Activated T-helper 9 cell treated with anti-CD3 and anti-CD28 coated beads, Interleukin-2, amount 50 U/mL, for 16 hours (primary cell): ENCODE measurements around the gene FANCM.
A peak's percentile ranks its signal among the peaks of the same experiment; 100 is the strongest.
"Not testable (repeated sequence)": the region's sequence is repeated elsewhere in the genome, so short reads cannot be mapped to it uniquely, and the experiment has no call there.

Experiments used
- DNase-seq: peaks from one replicate; pipeline ENCODE4 v3.0.0-alpha.2; 2020; ENCODE audit warnings: low read depth

Gene FANCM

GRCh38 chr14:45135659-45136395, at the start of gene FANCM:
TSS of gene FANCM (plus strand) at chr14:45135930. CDS start at chr14:45136032, 102 bp downstream.
- DNase-seq = peak; percentile 70

DNA sequence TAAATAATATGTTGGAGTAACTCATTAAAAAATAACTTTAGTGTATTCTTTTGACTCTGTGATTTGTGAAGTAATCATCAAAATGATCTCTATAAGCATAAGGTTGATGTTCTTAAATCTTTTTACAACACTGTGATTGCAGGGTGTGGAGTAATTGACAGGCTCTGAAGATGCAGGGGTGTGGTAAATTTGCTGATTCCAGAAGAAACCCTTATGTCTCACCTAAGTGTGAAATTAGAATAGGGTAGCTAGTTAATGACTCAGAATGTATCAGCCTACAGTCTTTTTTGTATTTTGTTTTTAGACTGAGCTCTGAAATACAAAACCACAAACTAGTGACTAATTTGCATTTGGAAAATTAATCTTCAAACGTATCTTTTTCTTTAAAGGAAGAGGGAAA, 45.9 kb upstream of the FANCM start:
- DNase-seq = no peak

DNA sequence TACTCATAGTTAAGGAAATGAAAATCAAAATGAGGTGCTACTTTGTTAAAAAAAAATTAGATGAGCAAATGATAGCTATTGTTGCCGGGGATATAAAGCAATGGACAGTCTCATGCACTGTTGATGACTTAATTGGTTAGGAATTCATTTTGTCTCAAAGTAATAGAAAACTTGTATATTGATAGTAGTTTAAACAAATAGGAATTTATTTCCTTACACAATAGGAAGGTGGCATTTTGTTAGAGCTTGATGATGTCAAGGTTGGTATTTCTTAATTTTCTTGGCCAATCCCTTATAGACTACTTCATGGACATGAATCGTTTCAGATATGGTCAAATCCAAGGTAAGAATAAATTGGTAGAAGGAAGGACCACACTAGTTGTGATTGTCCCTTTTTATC, 44.0 kb upstream of the FANCM start:
- no peak for DNase-seq

DNA sequence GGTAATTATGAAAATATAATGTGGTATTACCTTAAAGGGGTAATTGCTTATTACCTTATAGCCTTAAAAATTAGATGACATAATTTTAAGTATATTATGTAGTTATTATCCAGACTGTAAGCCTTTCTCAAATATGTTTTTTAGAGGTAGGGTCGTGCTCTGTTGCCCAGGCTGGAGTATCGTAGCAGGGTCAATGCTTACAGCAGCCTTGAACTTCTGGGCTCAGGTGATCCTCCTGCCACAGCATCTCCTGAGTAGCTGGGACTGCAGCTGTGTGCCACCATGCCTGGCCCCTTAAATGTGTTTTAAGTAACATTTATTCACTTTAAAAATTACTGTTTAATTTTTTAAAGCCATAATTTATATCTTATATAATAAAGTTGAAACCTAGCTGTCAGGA, 41.5 kb upstream of the FANCM start:
- no peak for DNase-seq

- DNase-seq = no peak
These were observed 40.6 kb upstream of the FANCM start for GRCh38 chr14:45095143-45095542.

GRCh38 chr14:45096218-45096617, 39.5 kb upstream of the FANCM start:
- DNase-seq = no peak

GRCh38 chr14:45103806-45104205, 31.9 kb upstream of the FANCM start:
- DNase-seq = no peak

GRCh38 chr14:45104561-45104960, 31.2 kb upstream of the FANCM start:
- no peak for DNase-seq

- DNase-seq = no peak
These were observed 22.6 kb upstream of the FANCM start for GRCh38 chr14:45112896-45113781.

GRCh38 chr14:45114327-45114726, 21.4 kb upstream of the FANCM start:
- no peak for DNase-seq

DNA sequence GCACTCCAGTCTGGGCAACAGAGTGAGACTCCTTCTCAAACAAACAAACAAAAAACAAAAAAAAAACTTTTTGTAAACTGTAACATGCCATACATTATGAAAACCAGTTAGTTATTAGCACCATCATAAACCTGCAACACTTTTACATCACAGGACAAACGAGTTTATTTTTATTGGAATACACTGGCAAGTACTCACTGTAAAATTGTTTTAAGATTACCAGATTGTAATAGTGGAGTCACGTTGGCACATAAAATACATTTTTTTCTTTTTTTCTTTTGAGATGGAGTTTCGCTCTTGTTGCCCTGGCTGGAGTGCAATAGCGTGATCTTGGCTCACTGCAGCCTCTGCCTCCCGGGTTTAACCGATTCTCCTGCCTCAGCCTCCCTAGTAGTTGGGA, 17.1 kb upstream of the FANCM start:
- no peak for DNase-seq

- DNase-seq = no peak
These were observed 15.6 kb upstream of the FANCM start for GRCh38 chr14:45120096-45120495.

GRCh38 chr14:45123271-45123670, 12.5 kb upstream of the FANCM start:
- DNase-seq = no peak

DNA sequence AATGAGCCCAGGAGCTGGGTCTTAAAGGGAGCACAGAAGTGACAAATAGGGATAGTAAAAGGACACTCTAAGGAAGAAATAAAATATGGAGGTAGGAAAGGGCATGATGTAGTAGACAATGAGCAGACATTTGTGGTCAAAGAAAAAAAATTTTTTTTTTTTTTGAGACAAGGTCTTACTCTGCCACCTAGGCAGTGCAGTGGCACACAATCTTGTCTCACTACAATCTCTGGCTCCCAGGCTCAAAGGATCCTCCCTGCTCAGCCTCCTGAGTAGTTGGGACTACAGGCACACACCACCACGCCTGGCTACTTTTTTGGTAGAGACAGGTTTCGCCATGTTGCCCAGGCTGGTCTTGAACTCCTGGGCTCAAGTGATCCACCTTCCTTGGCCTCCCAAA, 10.0 kb upstream of the FANCM start:
- no peak for DNase-seq

- DNase-seq = no peak
These were observed 6.6 kb upstream of the FANCM start for GRCh38 chr14:45128963-45129629.

GRCh38 chr14:45133683-45134050, 2.1 kb upstream of the FANCM start:
- no peak for DNase-seq

- peak; percentile 92 for DNase-seq
These were observed 1.4 kb upstream of the FANCM start, which contains the start of gene FKBP3 for GRCh38 chr14:45134051-45134958. TSS of gene FKBP3 (minus strand) at chr14:45134481. CDS start at chr14:45134456, 25 bp downstream.

DNA sequence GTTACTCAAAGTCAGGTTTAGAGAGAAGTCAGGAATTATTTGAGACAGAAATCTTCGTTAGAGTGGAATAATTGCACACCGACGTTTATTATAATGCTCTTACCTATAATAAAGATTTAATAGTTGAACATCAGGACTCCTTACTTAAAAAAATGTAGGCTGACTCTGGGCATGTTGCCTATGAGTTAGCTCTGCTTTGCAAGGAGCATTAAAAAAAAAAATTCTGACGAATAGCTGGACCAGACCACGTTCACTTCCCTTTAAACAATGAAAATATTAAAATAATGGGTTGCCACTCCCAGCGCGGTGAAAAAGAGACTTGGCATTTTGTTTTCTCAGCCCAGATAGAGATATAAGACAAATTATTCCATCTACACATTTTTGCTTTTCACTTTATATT, 574 bp upstream of the FANCM start:
- no peak for DNase-seq

GRCh38 chr14:45136399-45136798, 669 bp downstream of the FANCM start:
- no peak for DNase-seq

GRCh38 chr14:45140661-45141187, 5.0 kb downstream of the FANCM start:
- DNase-seq = no peak

DNA sequence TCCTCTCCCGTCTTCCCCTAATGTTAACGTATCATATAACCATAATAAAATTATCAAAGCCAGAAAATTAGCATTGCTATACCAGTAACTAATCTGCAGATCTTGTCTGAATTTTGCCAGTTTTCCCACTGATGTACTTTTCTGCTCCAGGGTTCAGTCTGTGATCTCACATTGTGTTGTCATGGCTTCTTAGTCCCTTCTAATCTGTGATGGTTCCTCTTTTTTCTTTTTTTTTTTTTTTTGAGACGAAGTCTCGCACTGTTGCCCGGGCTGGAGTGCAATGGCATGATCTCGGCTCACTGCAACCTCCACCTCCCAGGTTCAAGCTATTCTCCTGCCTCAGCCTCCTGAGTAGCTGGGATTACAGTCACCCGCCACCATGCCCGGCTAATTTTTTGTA, 6.4 kb downstream of the FANCM start:
- not testable (repeated sequence) for DNase-seq
